ENCODE data around the gene ZNF493.

The ZNF493 gene

DNA sequence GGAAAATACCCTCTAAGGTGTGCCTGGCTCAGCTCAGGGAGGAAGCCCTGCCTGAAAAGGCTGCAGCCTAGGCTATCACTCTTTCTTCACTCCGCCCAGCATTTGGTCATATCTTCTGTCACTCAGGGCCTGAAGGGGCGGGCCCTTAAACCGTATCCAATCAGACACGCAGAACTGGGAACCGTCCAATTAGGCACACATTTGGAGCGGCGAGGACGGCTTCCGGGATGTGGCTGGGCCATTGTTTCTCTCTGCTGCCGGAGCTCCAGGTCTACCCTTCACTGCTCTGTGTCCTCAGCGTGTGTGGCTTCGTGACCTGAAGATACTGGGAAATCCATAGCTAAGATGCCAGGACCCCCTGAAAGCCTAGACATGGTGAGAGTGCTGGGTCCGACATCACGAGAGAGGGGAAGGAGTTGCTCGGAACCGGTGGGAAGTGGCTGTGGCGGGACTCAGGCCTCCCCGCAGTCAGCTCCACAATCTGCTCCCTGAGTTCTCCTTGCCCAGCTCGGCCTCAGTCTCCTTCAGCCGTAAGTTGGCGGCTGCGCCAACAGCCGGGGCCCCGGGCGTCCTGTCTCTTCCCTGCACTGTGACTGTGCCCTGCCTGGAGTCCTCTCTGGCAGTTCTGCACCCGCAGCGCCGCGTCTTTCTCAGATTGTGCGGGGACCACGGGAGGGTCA is at the start of gene ZNF493:
Gene ZNF493, plus strand, starts transcription at position 241 of the 680 bp plus-strand sequence. Its CDS starts 105 bp downstream, at position 346.
- Mint-ChIP-seq H3K36me3 (ENCODE audit: insufficient read depth) (peaks cover 25% of the 10 kb centered on the region), H3K9me3 (peaks cover 7% of the 10 kb centered on the region)
- peak; percentile 100 for ATAC-seq (replicated peaks; ENCODE audit: extremely low read depth, poor library complexity, severe bottlenecking)

DNA sequence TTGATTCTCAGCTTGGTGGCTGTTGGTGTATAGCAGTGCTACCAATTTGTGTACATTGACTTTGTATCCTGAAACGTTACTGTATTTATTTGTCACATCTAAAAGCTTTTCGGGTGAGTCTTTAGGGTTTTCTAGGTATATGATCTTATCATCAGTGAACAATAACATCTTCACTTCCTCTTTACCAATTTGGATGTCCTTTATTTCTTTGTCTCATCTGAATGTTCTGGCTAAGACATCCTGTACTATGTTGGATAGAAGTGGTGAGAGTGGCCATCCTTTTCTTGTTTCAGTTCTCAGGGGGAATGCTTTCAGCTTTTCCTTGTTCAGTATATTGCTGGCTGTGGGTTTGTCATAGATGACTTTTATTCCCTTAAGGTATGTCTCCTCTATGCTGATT is 44.1 kb upstream of the ZNF493 start:
- Mint-ChIP-seq H3K9me3 (peaks cover 10% of the 10 kb centered on the region), H3K4me3 (no peak overlapping the region), H3K36me3 (ENCODE audit: insufficient read depth) (peaks cover 2% of the 10 kb centered on the region), H3K27me3 (no peaks in the 10 kb centered on the region), H3K27ac (ENCODE audit: low read depth) (no peak overlapping the region), H3K4me1 (no peaks in the 10 kb centered on the region)
- ATAC-seq (replicated peaks; ENCODE audit: extremely low read depth, poor library complexity, severe bottlenecking) (no peak), DNase-seq (ENCODE audit: low spot score in 2 of 2) (no peak)

More for the DNA sequence above, at the start of gene ZNF493:
- Mint-ChIP-seq H3K27ac (ENCODE audit: low read depth) (peak within 1 kb of the TSS; percentile 94), H3K4me1 (peaks cover 42% of the 10 kb centered on the region), H3K27me3 (no peaks in the 10 kb centered on the region), H3K4me3 (peak within 1 kb of the TSS; percentile 93)
- DNase-seq (ENCODE audit: low spot score in 2 of 2): peak; percentile 82 to 92

DNA sequence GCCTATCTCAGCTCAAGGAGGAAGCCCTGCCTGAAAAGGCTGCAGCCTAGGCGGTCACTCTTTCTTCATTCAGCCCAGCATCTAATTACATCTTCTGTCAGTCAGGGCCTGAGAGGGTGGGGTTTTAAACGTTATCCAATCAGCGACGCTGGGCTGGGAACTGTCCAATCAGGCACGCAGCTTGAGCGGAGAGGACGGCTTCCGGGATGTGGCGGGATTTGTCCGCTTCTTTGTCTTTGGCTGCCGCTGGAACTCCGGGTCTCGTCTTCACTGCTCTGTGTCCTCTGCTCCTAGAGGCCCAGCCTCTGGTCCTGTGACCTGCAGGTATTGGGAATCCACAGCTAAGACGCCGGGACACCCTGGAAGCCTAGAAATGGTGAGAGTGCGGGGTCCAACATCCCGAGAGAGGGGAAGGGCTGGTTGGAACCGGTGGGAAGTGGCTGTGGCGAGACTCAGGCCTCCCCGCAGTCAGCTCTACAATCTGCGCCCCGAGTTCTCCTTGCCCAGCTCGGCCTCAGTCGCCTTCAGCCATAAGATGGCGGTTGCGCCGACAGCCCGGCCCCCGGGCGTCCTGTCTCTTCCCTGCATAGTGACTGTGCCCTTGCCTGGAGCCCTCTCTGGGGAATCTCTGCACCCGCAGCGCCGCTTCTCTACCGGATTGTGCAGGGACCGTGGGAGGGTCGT is 38.0 kb upstream of the ZNF493 start, which contains the start of gene ZNF738:
Gene ZNF738, plus strand, starts transcription at position 233 of the 684 bp plus-strand sequence. Its CDS starts 141 bp downstream, at position 374.
- peaks cover 17% of the 10 kb centered on the region for H3K4me1 Mint-ChIP-seq
- no peaks in the 10 kb centered on the region for H3K9me3 Mint-ChIP-seq
- H3K27me3 Mint-ChIP-seq: no peaks in the 10 kb centered on the region
- peak; percentile 97 for ATAC-seq (replicated peaks; ENCODE audit: extremely low read depth, poor library complexity, severe bottlenecking)
- H3K4me3 Mint-ChIP-seq: peak within 1 kb of the TSS; percentile 99
- H3K36me3 Mint-ChIP-seq (ENCODE audit: insufficient read depth): peaks cover 14% of the 10 kb centered on the region
- H3K27ac Mint-ChIP-seq (ENCODE audit: low read depth): peak within 1 kb of the TSS; percentile 97
- DNase-seq (ENCODE audit: low spot score in 2 of 2): peak; percentile 64 to 68

DNA sequence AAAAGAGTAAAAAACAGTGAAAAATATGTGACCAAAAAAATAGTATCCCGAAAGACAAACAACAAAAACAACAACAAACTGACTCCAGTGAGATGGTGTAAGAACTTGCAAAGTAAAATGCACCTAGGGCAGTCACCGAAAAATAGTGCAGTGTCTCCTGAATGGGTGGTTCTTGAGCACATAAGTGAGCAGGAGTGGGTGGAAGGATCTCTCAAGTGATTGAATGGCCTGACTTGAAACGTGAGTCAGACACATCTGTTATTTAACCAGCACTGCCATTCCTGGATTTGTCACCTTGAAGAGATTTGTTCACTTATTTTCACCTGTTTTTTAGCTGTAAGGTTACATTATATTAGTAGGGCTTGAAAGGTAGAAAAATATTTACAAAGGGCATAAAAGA is 34.6 kb upstream of the ZNF493 start:
- no peaks in the 10 kb centered on the region for H3K9me3 Mint-ChIP-seq
- no peaks in the 10 kb centered on the region for H3K27me3 Mint-ChIP-seq
- H3K36me3 Mint-ChIP-seq (ENCODE audit: insufficient read depth): peaks cover 14% of the 10 kb centered on the region
- peaks cover 20% of the 10 kb centered on the region for H3K4me1 Mint-ChIP-seq
- DNase-seq (ENCODE audit: low spot score in 2 of 2): no peak
- H3K4me3 Mint-ChIP-seq: no peak overlapping the region
- no peak overlapping the region for H3K27ac Mint-ChIP-seq (ENCODE audit: low read depth)
- no peak for ATAC-seq (replicated peaks; ENCODE audit: extremely low read depth, poor library complexity, severe bottlenecking)

DNA sequence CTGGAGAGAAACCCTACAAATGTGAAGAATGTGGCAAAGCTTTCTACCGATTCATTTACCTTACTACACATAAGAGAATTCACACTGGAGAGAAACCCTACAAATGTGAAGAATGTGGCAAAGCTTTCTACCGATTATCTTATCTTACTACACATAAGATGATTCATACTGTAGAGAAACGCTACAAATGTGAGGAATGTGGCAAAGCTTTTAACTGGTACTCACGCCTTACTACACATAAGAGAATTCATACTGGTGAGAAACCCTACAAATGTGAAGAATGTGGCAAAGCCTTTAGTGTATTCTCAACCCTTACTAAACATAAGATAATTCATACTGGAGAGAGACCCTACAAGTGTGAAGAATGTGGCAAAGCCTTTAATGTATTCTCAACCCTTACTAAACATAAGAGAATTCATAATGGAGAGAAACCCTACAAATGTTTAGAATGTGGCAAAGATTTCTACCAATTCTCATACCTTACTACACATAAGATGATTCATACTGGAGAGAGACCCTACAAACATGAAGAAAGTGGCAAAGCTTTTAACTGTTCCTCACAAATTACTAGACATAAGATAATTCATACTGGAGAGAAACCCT is 12.9 kb upstream of the ZNF493 start:
- no peak overlapping the region for H3K27ac Mint-ChIP-seq (ENCODE audit: low read depth)
- no peaks in the 10 kb centered on the region for H3K27me3 Mint-ChIP-seq
- no peaks in the 10 kb centered on the region for H3K4me1 Mint-ChIP-seq
- peaks cover 7% of the 10 kb centered on the region for H3K36me3 Mint-ChIP-seq (ENCODE audit: insufficient read depth)
- no peak for ATAC-seq (replicated peaks; ENCODE audit: extremely low read depth, poor library complexity, severe bottlenecking)
- H3K9me3 Mint-ChIP-seq: peaks cover 18% of the 10 kb centered on the region
- no peak overlapping the region for H3K4me3 Mint-ChIP-seq
- no peak for DNase-seq (ENCODE audit: low spot score in 2 of 2)

DNA sequence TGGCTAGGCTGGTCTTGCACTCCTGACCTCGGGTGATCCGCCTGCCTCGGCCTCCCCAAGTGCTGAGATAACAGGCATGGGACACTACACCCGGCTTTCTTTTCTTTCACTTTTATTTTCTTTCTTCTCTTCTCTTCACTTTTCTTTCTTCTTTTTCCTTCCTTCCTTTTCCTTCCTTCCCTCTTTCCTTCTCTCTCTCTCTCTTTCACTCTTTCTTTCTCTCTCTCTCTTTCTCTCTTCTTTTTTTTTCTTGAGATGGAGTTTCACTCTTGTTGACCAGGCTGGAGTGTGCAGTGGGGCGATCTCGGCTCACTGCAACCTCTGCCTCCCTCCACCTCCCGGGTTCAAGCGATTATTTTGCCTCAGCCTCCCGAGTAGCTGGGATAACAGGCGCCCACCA is 812 bp upstream of the ZNF493 start:
- Mint-ChIP-seq H3K4me1 (peaks cover 39% of the 10 kb centered on the region), H3K27ac (ENCODE audit: low read depth) (no peak overlapping the region), H3K9me3 (peaks cover 12% of the 10 kb centered on the region), H3K36me3 (ENCODE audit: insufficient read depth) (peaks cover 22% of the 10 kb centered on the region), H3K4me3 (no peak overlapping the region), H3K27me3 (no peaks in the 10 kb centered on the region)
- DNase-seq (ENCODE audit: low spot score in 2 of 2) (no peak), ATAC-seq (replicated peaks; ENCODE audit: extremely low read depth, poor library complexity, severe bottlenecking) (no peak)

DNA sequence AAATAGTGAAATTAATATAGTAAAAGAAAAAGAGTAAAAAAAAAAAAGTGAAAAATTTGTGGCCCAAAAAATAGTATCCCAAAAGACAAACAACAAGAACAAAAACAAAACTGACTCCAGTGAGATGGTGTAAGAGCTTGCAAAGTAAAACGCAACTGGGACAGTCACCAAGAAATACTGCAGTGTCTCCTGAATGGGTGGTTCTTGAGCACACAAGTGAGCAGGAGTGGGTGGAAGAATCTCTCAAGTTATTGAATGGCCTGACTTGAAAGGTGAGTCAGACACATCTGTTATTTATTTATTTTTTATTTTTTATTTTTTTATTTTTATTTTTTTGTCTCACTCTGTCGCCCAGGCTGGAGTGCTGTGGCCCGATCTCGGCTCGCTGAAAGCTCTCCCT is 1.9 kb downstream of the ZNF493 start:
- Mint-ChIP-seq H3K4me1 (peaks cover 60% of the 10 kb centered on the region), H3K4me3 (peak overlapping the region; percentile 93), H3K36me3 (ENCODE audit: insufficient read depth) (peaks cover 22% of the 10 kb centered on the region), H3K27me3 (no peaks in the 10 kb centered on the region), H3K27ac (ENCODE audit: low read depth) (peak overlapping the region; percentile 94), H3K9me3 (no peaks in the 10 kb centered on the region)
- DNase-seq (ENCODE audit: low spot score in 2 of 2): no peak
- no peak for ATAC-seq (replicated peaks; ENCODE audit: extremely low read depth, poor library complexity, severe bottlenecking)

DNA sequence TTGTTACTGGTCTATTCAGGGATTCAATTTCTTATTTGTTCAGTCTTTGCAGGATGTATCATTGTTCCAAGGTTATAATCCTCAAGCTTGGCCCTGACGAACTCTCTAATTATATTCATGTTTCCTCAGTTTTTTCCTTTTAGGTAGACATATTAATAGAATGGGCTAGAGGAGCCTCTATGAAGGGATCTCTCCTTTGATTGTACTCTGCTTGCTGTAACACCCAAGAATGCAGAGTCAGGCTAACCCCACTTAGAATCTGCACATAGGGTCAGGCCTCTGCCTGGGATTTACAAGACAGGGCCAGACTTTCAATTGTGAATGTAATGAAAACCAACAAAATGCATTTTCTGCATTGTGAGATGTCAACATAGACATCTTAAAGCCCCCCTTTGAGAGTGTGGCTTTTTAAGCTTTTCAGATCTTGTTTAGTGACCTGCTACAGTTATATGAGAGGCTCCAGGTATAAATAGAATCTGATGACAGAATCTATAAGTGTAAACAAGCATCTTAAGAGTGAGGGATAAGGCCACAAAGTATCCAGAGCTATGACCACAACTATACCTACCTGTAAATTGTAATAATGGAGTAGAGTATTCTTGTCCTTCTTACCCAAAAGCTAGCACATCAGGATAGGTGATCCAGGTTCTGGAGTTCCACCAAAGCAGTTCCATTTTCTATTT is 5.5 kb downstream of the ZNF493 start:
- ATAC-seq (replicated peaks; ENCODE audit: extremely low read depth, poor library complexity, severe bottlenecking) (no peak), DNase-seq (ENCODE audit: low spot score in 2 of 2) (no peak)
- Mint-ChIP-seq H3K4me3 (no peak overlapping the region), H3K9me3 (no peaks in the 10 kb centered on the region), H3K27ac (ENCODE audit: low read depth) (no peak overlapping the region), H3K27me3 (no peaks in the 10 kb centered on the region), H3K4me1 (peaks cover 48% of the 10 kb centered on the region), H3K36me3 (ENCODE audit: insufficient read depth) (peaks cover 29% of the 10 kb centered on the region)

DNA sequence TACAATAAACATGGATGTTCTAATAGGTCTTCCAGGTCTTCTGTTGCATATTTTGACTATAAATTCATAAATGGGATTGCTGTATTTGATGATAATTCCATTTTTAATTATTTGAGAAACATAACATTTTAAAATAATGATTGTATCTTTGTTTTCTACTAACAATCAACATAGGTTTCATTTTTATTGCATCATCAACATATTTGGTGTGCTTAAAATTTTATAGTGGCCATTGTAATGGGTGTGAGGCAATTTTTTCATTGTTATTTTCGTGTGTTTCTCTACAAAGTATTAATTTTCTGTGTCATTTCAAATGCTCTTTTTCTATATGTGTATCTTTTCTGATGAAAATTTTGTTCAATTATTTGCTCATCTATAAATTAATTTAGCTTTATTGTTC is 13.2 kb downstream of the ZNF493 start:
- no peaks in the 10 kb centered on the region for H3K27me3 Mint-ChIP-seq
- no peaks in the 10 kb centered on the region for H3K9me3 Mint-ChIP-seq
- H3K4me3 Mint-ChIP-seq: no peak overlapping the region
- H3K27ac Mint-ChIP-seq (ENCODE audit: low read depth): no peak overlapping the region
- peaks cover 44% of the 10 kb centered on the region for H3K36me3 Mint-ChIP-seq (ENCODE audit: insufficient read depth)
- ATAC-seq (replicated peaks; ENCODE audit: extremely low read depth, poor library complexity, severe bottlenecking) (no peak), DNase-seq (ENCODE audit: low spot score in 2 of 2) (no peak)
- no peaks in the 10 kb centered on the region for H3K4me1 Mint-ChIP-seq

DNA sequence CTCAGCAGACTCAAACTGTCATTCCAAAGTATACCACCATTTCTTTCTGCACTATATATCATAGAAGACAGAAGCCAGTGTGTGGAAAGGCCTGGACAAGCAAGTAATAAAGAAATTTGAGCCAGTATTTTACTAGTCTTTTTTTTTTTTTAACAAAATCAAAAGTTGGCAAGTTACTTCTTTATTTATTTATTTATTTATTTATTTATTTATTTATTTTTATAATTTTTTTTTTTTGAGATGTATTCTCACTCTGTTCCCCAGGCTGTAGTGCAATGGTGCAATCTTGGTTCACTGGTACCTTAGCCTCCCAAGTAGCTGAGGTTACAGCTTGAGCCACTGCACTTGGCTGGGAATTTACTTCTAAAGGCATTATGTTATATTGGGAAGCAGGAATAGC is 25.3 kb downstream of the ZNF493 start:
- Mint-ChIP-seq H3K27me3 (no peaks in the 10 kb centered on the region), H3K9me3 (peaks cover 23% of the 10 kb centered on the region)

DNA sequence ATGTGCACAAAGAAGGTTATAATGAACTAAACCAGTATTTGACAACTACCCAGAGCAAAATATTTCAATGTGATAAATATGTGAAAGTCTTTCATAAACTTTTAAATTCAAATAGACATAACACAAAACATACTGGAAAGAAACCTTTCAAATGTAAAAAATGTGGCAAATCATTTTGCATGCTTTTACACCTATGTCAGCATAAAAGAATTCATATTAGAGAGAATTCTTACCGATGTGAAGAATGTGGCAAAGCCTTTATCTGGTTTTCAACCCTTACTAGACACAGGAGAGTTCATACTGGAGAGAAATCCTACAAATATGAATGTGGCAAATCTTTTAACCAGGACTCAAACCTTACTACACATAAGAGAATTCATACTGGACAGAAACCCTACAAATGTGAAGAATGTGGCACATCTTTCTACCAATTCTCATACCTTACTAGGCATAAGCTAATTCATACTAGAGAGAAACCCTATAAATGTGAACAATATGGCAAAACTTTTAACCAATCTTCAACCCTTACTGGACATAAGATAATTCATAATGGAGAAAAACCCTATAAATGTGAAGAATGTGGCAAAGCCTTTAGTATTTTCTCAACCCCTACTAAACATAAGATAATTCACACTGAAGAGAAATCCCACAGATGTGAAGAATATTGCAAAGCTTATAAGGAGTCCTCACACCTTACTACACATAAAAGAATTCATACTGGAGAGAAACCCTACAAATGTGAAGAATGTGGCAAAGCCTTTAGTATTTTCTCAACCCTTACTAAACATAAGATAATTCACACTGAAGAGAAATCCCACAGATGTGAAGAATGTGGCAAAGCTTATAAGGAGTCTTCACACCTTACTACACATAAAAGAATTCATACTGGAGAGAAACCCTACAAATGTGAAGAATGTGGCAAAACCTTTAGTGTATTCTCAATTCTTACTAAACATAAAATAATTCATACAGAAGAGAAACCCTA is 26.4 kb downstream of the ZNF493 start:
- ATAC-seq (replicated peaks; ENCODE audit: extremely low read depth, poor library complexity, severe bottlenecking) (no peak), DNase-seq (ENCODE audit: low spot score in 2 of 2) (no peak)
- Mint-ChIP-seq H3K4me1 (no peaks in the 10 kb centered on the region), H3K27me3 (no peaks in the 10 kb centered on the region), H3K27ac (ENCODE audit: low read depth) (no peak overlapping the region), H3K9me3 (peaks cover 17% of the 10 kb centered on the region), H3K36me3 (ENCODE audit: insufficient read depth) (peaks cover 4% of the 10 kb centered on the region), H3K4me3 (no peak overlapping the region)

More for the DNA sequence above, 25.3 kb downstream of the ZNF493 start:
- DNase-seq (ENCODE audit: low spot score in 2 of 2) (no peak), ATAC-seq (replicated peaks; ENCODE audit: extremely low read depth, poor library complexity, severe bottlenecking) (no peak)
- Mint-ChIP-seq H3K4me3 (no peak overlapping the region), H3K27ac (ENCODE audit: low read depth) (no peak overlapping the region), H3K4me1 (no peaks in the 10 kb centered on the region), H3K36me3 (ENCODE audit: insufficient read depth) (peaks cover 7% of the 10 kb centered on the region)
